IgD-negative memory B cell (primary cell): ENCODE data around the gene DDX39B. TPM values are rescaled to one million over a fixed set of nuclear protein-coding genes. Genes with fewer than 3 reads are reported as not detected.
"Not testable (repeated sequence)": the region's sequence is repeated elsewhere in the genome, so short reads cannot be mapped to it uniquely, and the experiment has no call there.

Experiments used
- H3K27ac Mint-ChIP-seq, 3 donors: one replicate each; pipeline ENCODE4 v1.8.0; 2020 to 2022; ENCODE audit warnings: mild to moderate bottlenecking in 3 of 3, mixed read lengths in 3 of 3, moderate library complexity in 1 of 3
- H3K27me3 Mint-ChIP-seq: one replicate; pipeline ENCODE4 v1.8.0; 2021; ENCODE audit warnings: mixed read lengths
- H3K36me3 Mint-ChIP-seq: one replicate; pipeline ENCODE4 v1.8.0; 2020; ENCODE audit warnings: mild to moderate bottlenecking, mixed read lengths
- H3K4me1 Mint-ChIP-seq, 3 donors: one replicate each; pipeline ENCODE4 v1.8.0; 2020 to 2022; ENCODE audit warnings: mixed read lengths in 3 of 3, mild to moderate bottlenecking in 1 of 3
- H3K4me3 Mint-ChIP-seq, 4 donors: one replicate each; pipeline ENCODE4 v1.8.0; 2020 to 2022; ENCODE audit warnings: mild to moderate bottlenecking in 4 of 4, mixed read lengths in 4 of 4, moderate library complexity in 3 of 4
- H3K9me3 Mint-ChIP-seq, 3 donors: one replicate each; pipeline ENCODE4 v1.8.0; 2020 to 2021; ENCODE audit warnings: mixed read lengths in 3 of 3, mild to moderate bottlenecking in 1 of 3
- polyA plus RNA-seq: library from polyadenylated mRNA; unstranded; fragments of 300-500 nt; fragmentation: Illumina TruSeq; gene quantifications from one replicate; pipeline ENCODE4 v1.2.3, GENCODE V29; 2021

DDX39B gene
- 89.4 TPM for polyA plus RNA-seq

GRCh38 chr6:31541658-31542521, at the start of gene DDX39B:
Gene DDX39B, minus strand, starts transcription at chr6:31542003. Its CDS starts 1,471 bp downstream, at chr6:31540532.
- Mint-ChIP-seq H3K27ac (peak within 1 kb of the TSS; percentile 98 to 100 (median 99)), H3K4me1 (peaks cover 39 to 42% (median 40%) of the 10 kb centered on the region in 3 donors), H3K4me3 (peak within 1 kb of the TSS; percentile 96 to 100 (median 97)), H3K36me3 (peaks cover 2% of the 10 kb centered on the region), H3K9me3 (no peaks in the 10 kb centered on the region), H3K27me3 (no peaks in the 10 kb centered on the region)

- not testable (repeated sequence) for H3K9me3 Mint-ChIP-seq, H3K27me3 Mint-ChIP-seq, H3K36me3 Mint-ChIP-seq
- peaks cover 36 to 45% (median 43%) of the 10 kb centered on the region in 3 donors for H3K4me1 Mint-ChIP-seq
- peak overlapping the region in 3 of 4 donors; percentile 37 to 63 (median 57) for H3K4me3 Mint-ChIP-seq
- peak overlapping the region in 2 of 3 donors; percentile 89 to 95 for H3K27ac Mint-ChIP-seq
Observed at GRCh38 chr6:31590691-31591090, 48.9 kb upstream of the DDX39B start.

- Mint-ChIP-seq H3K27ac (peak overlapping the region in 2 of 3 donors; percentile 36 to 88), H3K4me3 (peak overlapping the region in 3 of 4 donors; percentile 14 to 77 (median 45)), H3K27me3 (peaks cover 2% of the 10 kb centered on the region), H3K4me1 (peaks cover 46 to 59% (median 52%) of the 10 kb centered on the region in 3 donors), H3K9me3 (no peaks in the 10 kb centered on the region), H3K36me3 (no peaks in the 10 kb centered on the region)
Observed at GRCh38 chr6:31588871-31589650, 47.3 kb upstream of the DDX39B start.

- Mint-ChIP-seq H3K27me3 (peaks cover 2% of the 10 kb centered on the region), H3K27ac (peak overlapping the region; percentile 83 to 95 (median 95)), H3K36me3 (no peaks in the 10 kb centered on the region), H3K9me3 (no peaks in the 10 kb centered on the region), H3K4me1 (peaks cover 47 to 62% (median 56%) of the 10 kb centered on the region in 3 donors), H3K4me3 (peak overlapping the region; percentile 69 to 85 (median 79))
Observed at GRCh38 chr6:31587791-31588777, 46.3 kb upstream of the DDX39B start.

- Mint-ChIP-seq H3K27ac (peak overlapping the region; percentile 95 to 96 (median 96)), H3K36me3 (no peaks in the 10 kb centered on the region), H3K4me1 (peaks cover 54 to 58% (median 56%) of the 10 kb centered on the region in 3 donors), H3K4me3 (peak overlapping the region; percentile 32 to 93 (median 79)), H3K27me3 (peaks cover 2% of the 10 kb centered on the region), H3K9me3 (no peaks in the 10 kb centered on the region)
Observed at GRCh38 chr6:31586599-31587281, 44.9 kb upstream of the DDX39B start.

- Mint-ChIP-seq H3K27ac (peak within 1 kb of the TSS; percentile 95 to 96 (median 96)), H3K27me3 (peaks cover 2% of the 10 kb centered on the region), H3K4me1 (peaks cover 54 to 58% (median 54%) of the 10 kb centered on the region in 3 donors), H3K36me3 (peaks cover 2% of the 10 kb centered on the region), H3K9me3 (no peaks in the 10 kb centered on the region), H3K4me3 (peak within 1 kb of the TSS; percentile 32 to 93 (median 79))
Observed at GRCh38 chr6:31586008-31586407, 44.2 kb upstream of the DDX39B start, which contains the start of gene LST1. Gene LST1, plus strand, starts transcription at chr6:31586277. Its CDS starts 1,023 bp downstream, at chr6:31587300.

- H3K4me3 Mint-ChIP-seq: peak overlapping the region; percentile 32 to 93 (median 68)
- H3K4me1 Mint-ChIP-seq: peaks cover 51 to 56% (median 52%) of the 10 kb centered on the region in 3 donors
- H3K27ac Mint-ChIP-seq: peak overlapping the region; percentile 95 to 96 (median 96)
- H3K27me3 Mint-ChIP-seq: peaks cover 2% of the 10 kb centered on the region
- no peaks in the 10 kb centered on the region for H3K9me3 Mint-ChIP-seq
- peaks cover 6% of the 10 kb centered on the region for H3K36me3 Mint-ChIP-seq
Observed at GRCh38 chr6:31585491-31585890, 43.7 kb upstream of the DDX39B start.

- Mint-ChIP-seq H3K4me1 (peaks cover 53 to 58% (median 57%) of the 10 kb centered on the region in 3 donors), H3K27ac (peak within 1 kb of the TSS; percentile 96 to 100 (median 99)), H3K27me3 (peaks cover 2% of the 10 kb centered on the region), H3K36me3 (peaks cover 7% of the 10 kb centered on the region), H3K4me3 (peak within 1 kb of the TSS; percentile 93 to 100 (median 98)), H3K9me3 (no peaks in the 10 kb centered on the region)
Observed at GRCh38 chr6:31582230-31582643, 40.4 kb upstream of the DDX39B start, which contains the start of gene LTB. Gene LTB, minus strand, starts transcription at chr6:31582424. Its CDS starts 7 bp downstream, at chr6:31582417.

- H3K4me1 Mint-ChIP-seq: peaks cover 47 to 57% (median 56%) of the 10 kb centered on the region in 3 donors
- H3K36me3 Mint-ChIP-seq: peaks cover 7% of the 10 kb centered on the region
- H3K27me3 Mint-ChIP-seq: no peaks in the 10 kb centered on the region
- H3K9me3 Mint-ChIP-seq: no peaks in the 10 kb centered on the region
- H3K27ac Mint-ChIP-seq: peak overlapping the region; percentile 96 to 100 (median 99)
- peak overlapping the region; percentile 93 to 100 (median 98) for H3K4me3 Mint-ChIP-seq
Observed at GRCh38 chr6:31581434-31582229, 39.8 kb upstream of the DDX39B start.

- Mint-ChIP-seq H3K27me3 (no peaks in the 10 kb centered on the region), H3K4me3 (peak overlapping the region; percentile 93 to 100 (median 98)), H3K9me3 (no peaks in the 10 kb centered on the region), H3K27ac (peak overlapping the region; percentile 96 to 100 (median 99)), H3K36me3 (peaks cover 10% of the 10 kb centered on the region), H3K4me1 (peaks cover 41 to 55% (median 52%) of the 10 kb centered on the region in 3 donors)
Observed at GRCh38 chr6:31580807-31581433, 39.1 kb upstream of the DDX39B start.

- H3K4me3 Mint-ChIP-seq: peak overlapping the region; percentile 93 to 100 (median 98)
- H3K9me3 Mint-ChIP-seq: no peaks in the 10 kb centered on the region
- peaks cover 39 to 54% (median 50%) of the 10 kb centered on the region in 3 donors for H3K4me1 Mint-ChIP-seq
- peak overlapping the region; percentile 96 to 100 (median 99) for H3K27ac Mint-ChIP-seq
- no peaks in the 10 kb centered on the region for H3K27me3 Mint-ChIP-seq
- peaks cover 10% of the 10 kb centered on the region for H3K36me3 Mint-ChIP-seq
Observed at GRCh38 chr6:31580438-31580740, 38.6 kb upstream of the DDX39B start.
